Trophoblast cell (in vitro differentiated cells and primary cell): ENCODE results near the gene CCSAP.

Experiments used
- DNase-seq, 2 donors: peaks; one replicate each; pipeline ENCODE4 v3.0.0-alpha.2; 2016
- H2AFZ ChIP-seq: 2 replicates; pipeline ENCODE4 v1.6.1; 2013; ENCODE audit warnings: low read length, moderate library complexity, mild to moderate bottlenecking; ENCODE audit not compliant: insufficient read depth, poor library complexity
- H2AK5ac ChIP-seq: 2 replicates; pipeline ENCODE4 v1.6.1; 2013; ENCODE audit warnings: mild to moderate bottlenecking, low read length
- H2BK120ac ChIP-seq: 2 replicates; pipeline ENCODE4 v1.6.1; 2013; ENCODE audit warnings: low read length, mild to moderate bottlenecking, moderate library complexity; ENCODE audit not compliant: insufficient read depth, poor library complexity
- H2BK12ac ChIP-seq: 2 replicates; pipeline ENCODE4 v1.6.1; 2013; ENCODE audit warnings: mild to moderate bottlenecking, low read length, moderate library complexity
- H2BK5ac ChIP-seq: 2 replicates; pipeline ENCODE4 v1.6.1; 2013; ENCODE audit warnings: low read length, low read depth, moderate library complexity, mild to moderate bottlenecking; ENCODE audit not compliant: poor library complexity
- H3K14ac ChIP-seq: 2 replicates; pipeline ENCODE4 v1.6.1; 2013; ENCODE audit warnings: mild to moderate bottlenecking, low read length
- H3K18ac ChIP-seq: 2 replicates; pipeline ENCODE4 v1.6.1; 2013; ENCODE audit warnings: mild to moderate bottlenecking, low read length
- H3K23ac ChIP-seq: 2 replicates; pipeline ENCODE4 v1.6.1; 2013; ENCODE audit warnings: low read length
- H3K27ac ChIP-seq: 2 replicates; pipeline ENCODE4 v1.5.1; 2013; ENCODE audit warnings: low read depth, mild to moderate bottlenecking, inconsistent platforms, low read length, moderate library complexity
- H3K27me3 ChIP-seq: 2 replicates; pipeline ENCODE4 v1.6.1; 2013; ENCODE audit warnings: inconsistent platforms, mild to moderate bottlenecking, low read length, moderate library complexity; ENCODE audit not compliant: insufficient read depth
- H3K36me3 ChIP-seq, 2 experiments: 1 replicate in 1 of 2; 2 replicates in 1 of 2; pipeline ENCODE4 v1.6.1; 2013; ENCODE audit warnings: low read length in 2 of 2, mild to moderate bottlenecking in 2 of 2, moderate library complexity in 1 of 2; ENCODE audit not compliant: insufficient read depth in 2 of 2, control insufficient read depth in 1 of 2
- H3K4ac ChIP-seq: 2 replicates; pipeline ENCODE4 v1.6.1; 2013; ENCODE audit warnings: low read depth, mild to moderate bottlenecking, low read length, moderate library complexity
- H3K4me1 ChIP-seq, 2 experiments: 1 replicate in 1 of 2; 2 replicates in 1 of 2; pipeline ENCODE4 v1.6.1; 2013; ENCODE audit warnings: low read length in 2 of 2, mild to moderate bottlenecking in 2 of 2, moderate library complexity in 1 of 2; ENCODE audit not compliant: insufficient read depth in 2 of 2, control insufficient read depth in 1 of 2
- H3K4me2 ChIP-seq: 2 replicates; pipeline ENCODE4 v1.6.1; 2013; ENCODE audit warnings: inconsistent platforms, mild to moderate bottlenecking, low read length, moderate library complexity
- H3K4me3 ChIP-seq: 2 replicates; pipeline ENCODE4 v1.5.1; 2013; ENCODE audit warnings: mild to moderate bottlenecking, low read depth, low read length, inconsistent platforms
- H3K79me1 ChIP-seq: one replicate; pipeline ENCODE4 v1.6.1; 2013; ENCODE audit warnings: low read length
- H3K79me2 ChIP-seq: 2 replicates; pipeline ENCODE4 v1.6.1; 2013; ENCODE audit warnings: low read length, mild to moderate bottlenecking; ENCODE audit not compliant: control insufficient read depth, insufficient read depth, poor library complexity
- H3K9ac ChIP-seq: 2 replicates; pipeline ENCODE4 v1.6.1; 2013; ENCODE audit warnings: mild to moderate bottlenecking, low read length
- H3K9me3 ChIP-seq: 2 replicates; pipeline ENCODE4 v1.6.1; 2013; ENCODE audit warnings: low read depth, mild to moderate bottlenecking, control low read depth, inconsistent platforms, low read length; ENCODE audit not compliant: insufficient read depth
- H4K12ac ChIP-seq: 2 replicates; pipeline ENCODE4 v1.6.1; 2013; ENCODE audit warnings: low read depth, mild to moderate bottlenecking, low read length, moderate library complexity
- H4K8ac ChIP-seq: 2 replicates; pipeline ENCODE4 v1.6.1; 2013; ENCODE audit warnings: low read depth, mild to moderate bottlenecking, low read length, moderate library complexity
- H4K91ac ChIP-seq: one replicate; pipeline ENCODE4 v1.6.1; 2013; ENCODE audit warnings: low read depth, mild to moderate bottlenecking, low read length, moderate library complexity
- WGBS: extraction: QIAGEN DNeasy Blood & Tissue Kit; methylation state at CpG from one replicate; pipeline ENCODE4 v1.1.7; 2013; ENCODE audit warnings: missing lambda C conversion rate; ENCODE audit not compliant: insufficient read length, insufficient coverage; ENCODE audit errors: extremely low coverage; 5-methylcytosine and 5-hydroxymethylcytosine counted together

The CCSAP gene

GRCh38 chr1:229281339-229281926, 61.4 kb downstream of the CCSAP start:
- Histone ChIP-seq H3K23ac (no peak overlapping the region), H3K4me1 (peaks cover 0 to 2% of the 10 kb centered on the region in 2 experiments), H2BK12ac (no peak overlapping the region), H3K9me3 (no peaks in the 10 kb centered on the region), H4K8ac (no peak overlapping the region), H3K4me3 (no peak overlapping the region), H3K27me3 (no peaks in the 10 kb centered on the region), H2AK5ac (no peak overlapping the region), H4K91ac (no peak overlapping the region), H3K79me1 (no peaks in the 10 kb centered on the region), H3K18ac (no peak overlapping the region), H3K9ac (no peak overlapping the region), H4K12ac (no peak overlapping the region), H2BK5ac (no peak overlapping the region), H3K79me2 (peaks cover 3% of the 10 kb centered on the region), H3K14ac (no peak overlapping the region), H2AFZ (no peak overlapping the region), H3K27ac (no peak overlapping the region), H3K4ac (no peak overlapping the region), H3K4me2 (no peak overlapping the region), H2BK120ac (no peak overlapping the region), H3K36me3 (no peaks in the 10 kb centered on the region)
- DNase-seq = peak in 1 of 2 donors; percentile 45
- WGBS = no CpG with 5 or more reads among the region's 1 CpG

DNA sequence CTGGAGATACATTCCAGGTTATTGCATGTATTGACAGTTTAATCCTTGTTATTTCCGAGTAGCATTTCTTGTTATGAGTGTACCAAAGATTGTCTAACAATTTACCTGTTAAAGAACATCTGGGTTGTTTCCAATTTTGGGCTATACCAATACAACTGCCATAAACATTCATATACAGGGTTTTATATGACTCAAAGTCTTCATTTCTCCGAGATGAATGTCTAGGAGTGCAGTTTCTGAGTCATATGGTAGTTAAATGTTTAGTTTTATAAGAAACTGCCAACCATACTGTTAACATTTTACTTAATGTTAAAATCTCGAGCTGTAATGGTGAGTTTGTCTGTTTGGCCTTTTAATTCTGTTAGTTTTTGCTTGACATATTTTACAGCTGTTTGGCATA, 61.9 kb downstream of the CCSAP start:
- no peak overlapping the region for H4K8ac ChIP-seq
- peaks cover 0 to 2% of the 10 kb centered on the region in 2 experiments for H3K4me1 ChIP-seq
- no peaks in the 10 kb centered on the region for H3K9me3 ChIP-seq
- H3K18ac ChIP-seq = no peak overlapping the region
- H4K91ac ChIP-seq = no peak overlapping the region
- H3K14ac ChIP-seq = no peak overlapping the region
- peaks cover 3% of the 10 kb centered on the region for H3K79me2 ChIP-seq
- H3K27ac ChIP-seq = no peak overlapping the region
- H2BK120ac ChIP-seq = no peak overlapping the region
- H3K23ac ChIP-seq = no peak overlapping the region
- H3K79me1 ChIP-seq = no peaks in the 10 kb centered on the region
- H2AFZ ChIP-seq = no peak overlapping the region
- no peak overlapping the region for H2BK5ac ChIP-seq
- H3K36me3 ChIP-seq = no peaks in the 10 kb centered on the region
- WGBS = no CpG with 5 or more reads among the region's 3 CpGs
- no peak overlapping the region for H3K4me2 ChIP-seq
- peak in 1 of 2 donors; percentile 32 for DNase-seq
- no peak overlapping the region for H3K4ac ChIP-seq
- H4K12ac ChIP-seq = no peak overlapping the region
- H3K4me3 ChIP-seq = no peak overlapping the region
- H3K27me3 ChIP-seq = no peaks in the 10 kb centered on the region
- H2BK12ac ChIP-seq = no peak overlapping the region
- H3K9ac ChIP-seq = no peak overlapping the region
- H2AK5ac ChIP-seq = no peak overlapping the region

GRCh38 chr1:229280037-229280828, 62.6 kb downstream of the CCSAP start:
- WGBS = no CpG with 5 or more reads among the region's 6 CpGs
- no peaks in the 10 kb centered on the region for H3K79me1 ChIP-seq
- no peaks in the 10 kb centered on the region for H3K27me3 ChIP-seq

DNA sequence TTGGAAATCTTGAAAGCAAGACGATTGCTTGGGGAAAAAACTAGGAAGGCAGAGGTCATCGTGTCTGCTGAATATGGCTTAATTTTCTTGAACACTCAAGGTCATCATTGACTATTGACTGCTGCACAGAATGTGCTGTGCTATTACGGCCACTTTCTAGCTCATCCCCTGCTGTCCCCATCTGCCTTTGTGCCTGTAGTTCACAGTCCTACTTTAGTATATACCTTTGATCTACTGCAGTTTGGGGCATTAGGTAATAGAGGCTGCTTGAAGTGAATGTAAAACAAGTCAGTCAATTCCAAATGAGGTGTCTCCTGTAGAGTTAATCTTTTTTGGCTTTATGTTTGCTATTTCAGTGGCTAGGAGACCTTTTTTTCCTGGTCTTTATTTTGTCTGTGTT, 63.6 kb downstream of the CCSAP start:
- Histone ChIP-seq H3K27me3 (no peaks in the 10 kb centered on the region), H3K23ac (no peak overlapping the region), H3K9ac (no peak overlapping the region), H2AFZ (no peak overlapping the region), H3K14ac (no peak overlapping the region), H3K9me3 (no peaks in the 10 kb centered on the region), H3K79me1 (no peaks in the 10 kb centered on the region), H3K4ac (no peak overlapping the region), H2AK5ac (no peak overlapping the region), H3K18ac (no peak overlapping the region), H3K4me3 (no peak overlapping the region), H2BK5ac (no peak overlapping the region), H3K4me2 (no peak overlapping the region), H3K27ac (no peak overlapping the region), H4K8ac (no peak overlapping the region), H3K79me2 (peaks cover 3% of the 10 kb centered on the region), H2BK120ac (no peak overlapping the region), H4K91ac (no peak overlapping the region), H4K12ac (no peak overlapping the region), H3K4me1 (peaks cover 0 to 2% of the 10 kb centered on the region in 2 experiments), H2BK12ac (no peak overlapping the region), H3K36me3 (no peaks in the 10 kb centered on the region)
- no CpG with 5 or more reads among the region's 3 CpGs for WGBS
- DNase-seq = no peak

More at GRCh38 chr1:229280037-229280828, 62.6 kb downstream of the CCSAP start:
- no peak overlapping the region for H3K27ac ChIP-seq
- no peak overlapping the region for H2BK12ac ChIP-seq
- no peak overlapping the region for H2AFZ ChIP-seq
- no peak overlapping the region for H3K23ac ChIP-seq
- no peak overlapping the region for H3K4ac ChIP-seq
- no peak overlapping the region for H4K12ac ChIP-seq
- no peak overlapping the region for H4K8ac ChIP-seq
- DNase-seq = peak; percentile 17 to 84
- H2AK5ac ChIP-seq = no peak overlapping the region
- no peaks in the 10 kb centered on the region for H3K36me3 ChIP-seq
- H2BK120ac ChIP-seq = no peak overlapping the region
- no peaks in the 10 kb centered on the region for H3K9me3 ChIP-seq
- peaks cover 0 to 2% of the 10 kb centered on the region in 2 experiments for H3K4me1 ChIP-seq
- no peak overlapping the region for H3K4me2 ChIP-seq
- H3K18ac ChIP-seq = no peak overlapping the region
- H4K91ac ChIP-seq = no peak overlapping the region
- H3K14ac ChIP-seq = no peak overlapping the region
- no peak overlapping the region for H3K9ac ChIP-seq
- peaks cover 3% of the 10 kb centered on the region for H3K79me2 ChIP-seq
- H3K4me3 ChIP-seq = no peak overlapping the region
- H2BK5ac ChIP-seq = no peak overlapping the region
